ENCODE measurements around the gene MARCHF10.

DNA sequence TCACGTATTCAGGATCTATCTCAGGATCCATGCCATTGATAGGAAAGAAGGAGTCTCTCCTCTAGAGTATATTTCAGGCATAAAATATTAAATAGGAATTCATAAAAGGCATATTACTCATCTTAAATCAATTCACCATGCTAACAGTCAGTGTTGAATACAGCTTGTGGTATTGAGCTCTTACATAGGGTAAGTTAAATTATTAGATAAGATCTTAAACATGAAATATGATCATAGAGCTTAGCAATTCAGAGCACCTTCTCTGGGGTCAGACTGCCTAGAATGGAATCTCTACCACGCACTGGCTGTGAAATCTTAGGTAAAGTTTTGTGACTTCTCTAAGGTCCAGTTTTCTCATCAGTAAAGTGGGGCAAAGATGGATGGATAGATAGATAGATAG, 20.7 kb downstream of the MARCHF10 start:
- TF ChIP-seq, protein P1, sequence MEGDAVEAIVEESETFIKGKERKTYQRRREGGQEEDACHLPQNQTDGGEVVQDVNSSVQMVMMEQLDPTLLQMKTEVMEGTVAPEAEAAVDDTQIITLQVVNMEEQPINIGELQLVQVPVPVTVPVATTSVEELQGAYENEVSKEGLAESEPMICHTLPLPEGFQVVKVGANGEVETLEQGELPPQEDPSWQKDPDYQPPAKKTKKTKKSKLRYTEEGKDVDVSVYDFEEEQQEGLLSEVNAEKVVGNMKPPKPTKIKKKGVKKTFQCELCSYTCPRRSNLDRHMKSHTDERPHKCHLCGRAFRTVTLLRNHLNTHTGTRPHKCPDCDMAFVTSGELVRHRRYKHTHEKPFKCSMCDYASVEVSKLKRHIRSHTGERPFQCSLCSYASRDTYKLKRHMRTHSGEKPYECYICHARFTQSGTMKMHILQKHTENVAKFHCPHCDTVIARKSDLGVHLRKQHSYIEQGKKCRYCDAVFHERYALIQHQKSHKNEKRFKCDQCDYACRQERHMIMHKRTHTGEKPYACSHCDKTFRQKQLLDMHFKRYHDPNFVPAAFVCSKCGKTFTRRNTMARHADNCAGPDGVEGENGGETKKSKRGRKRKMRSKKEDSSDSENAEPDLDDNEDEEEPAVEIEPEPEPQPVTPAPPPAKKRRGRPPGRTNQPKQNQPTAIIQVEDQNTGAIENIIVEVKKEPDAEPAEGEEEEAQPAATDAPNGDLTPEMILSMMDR (conservative IDR thresholded peaks at IDR 0.05; ENCODE audit: low read depth, low read length) = no peak
- TF ChIP-seq EZH2 (IDR thresholded peaks at IDR 0.05; ENCODE audit: low read length, unreplicated experiment) = no peak

Data from PC-3 (cell line).